ENCODE data around the gene NFX1.
"Not testable (repeated sequence)": the region's sequence is repeated elsewhere in the genome, so short reads cannot be mapped to it uniquely, and the experiment has no call there.

NFX1 gene

DNA sequence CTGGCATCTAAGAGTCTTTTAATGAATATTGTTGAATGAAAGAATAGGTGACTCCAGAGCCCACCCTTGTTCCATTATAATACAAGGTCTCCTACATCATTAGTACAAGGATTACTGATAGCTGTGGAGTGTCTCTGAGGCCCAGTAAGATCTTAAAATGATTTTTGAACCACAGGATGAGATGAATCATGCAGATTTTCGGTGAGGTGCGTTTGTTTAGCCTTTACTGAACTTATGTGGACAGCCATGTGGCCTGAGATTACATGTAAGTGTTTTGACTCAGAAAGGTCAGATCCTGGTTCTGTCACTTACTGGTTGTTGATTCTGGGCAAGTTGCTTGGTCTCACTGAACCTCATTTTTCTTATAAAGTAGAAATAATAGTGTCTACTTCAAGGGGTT lies 21.6 kb downstream of the NFX1 start:
- DNase-seq: no peak

GRCh38 chr9:33315371-33315770 lies 25.1 kb downstream of the NFX1 start:
- no peak for DNase-seq

DNA sequence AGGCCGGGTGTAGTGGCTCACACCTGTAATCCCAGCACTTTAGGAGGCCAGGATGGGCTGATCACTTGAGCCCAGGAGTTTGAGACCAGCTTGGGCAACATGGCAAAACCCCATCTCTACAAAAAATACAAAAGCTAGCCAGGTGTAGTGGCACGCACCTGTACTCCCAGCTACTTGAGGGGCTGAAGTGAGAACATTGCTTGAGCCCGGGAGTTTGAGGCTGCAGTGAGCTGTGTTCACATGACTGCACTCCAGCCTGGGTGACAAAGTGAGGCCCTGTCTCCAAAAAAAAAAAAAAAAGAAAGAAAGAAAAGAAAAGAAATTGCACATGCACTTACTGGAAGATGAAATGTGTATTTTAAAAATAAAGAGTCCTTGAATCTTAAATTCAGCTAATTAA lies 26.8 kb downstream of the NFX1 start:
- DNase-seq: not testable (repeated sequence)

DNA sequence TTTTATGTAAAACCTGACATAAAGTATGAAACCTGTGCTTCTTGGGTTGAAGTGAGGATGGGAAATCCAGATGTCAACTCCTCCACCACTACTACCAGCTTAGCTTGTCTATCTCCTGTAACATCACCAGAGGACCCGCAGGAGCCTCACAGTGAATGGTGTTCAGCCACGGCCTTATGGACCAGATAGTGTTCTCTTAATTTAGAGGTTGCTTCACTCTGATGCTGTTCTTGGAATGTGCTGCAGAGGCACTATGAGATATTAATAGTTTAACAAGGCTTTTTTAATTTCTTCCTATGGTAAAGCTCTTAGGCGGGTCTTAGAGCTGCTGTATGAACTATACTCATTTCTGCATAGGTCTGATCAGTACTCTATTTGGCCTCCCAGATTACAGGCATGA lies 27.9 kb downstream of the NFX1 start:
- DNase-seq: no peak

- no peak for DNase-seq
Measured at GRCh38 chr9:33318781-33319180, 28.5 kb downstream of the NFX1 start.

DNA sequence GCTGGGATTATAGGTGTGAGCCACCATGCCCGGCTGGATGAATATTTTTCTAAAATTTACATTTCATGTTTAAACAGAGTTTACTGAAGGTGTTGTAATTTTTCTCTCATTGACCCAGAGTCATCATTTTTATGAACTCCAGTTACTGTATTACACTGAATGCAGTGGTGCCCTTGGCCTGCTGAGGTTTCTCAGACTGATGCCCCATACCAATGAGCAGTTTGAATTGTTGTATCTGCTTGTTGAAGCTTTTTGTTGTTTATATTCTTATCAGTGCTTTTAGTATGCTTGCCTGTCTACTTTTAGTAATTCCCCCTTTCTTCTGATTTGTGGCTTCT lies 29.9 kb downstream of the NFX1 start:
- no peak for DNase-seq

DNA sequence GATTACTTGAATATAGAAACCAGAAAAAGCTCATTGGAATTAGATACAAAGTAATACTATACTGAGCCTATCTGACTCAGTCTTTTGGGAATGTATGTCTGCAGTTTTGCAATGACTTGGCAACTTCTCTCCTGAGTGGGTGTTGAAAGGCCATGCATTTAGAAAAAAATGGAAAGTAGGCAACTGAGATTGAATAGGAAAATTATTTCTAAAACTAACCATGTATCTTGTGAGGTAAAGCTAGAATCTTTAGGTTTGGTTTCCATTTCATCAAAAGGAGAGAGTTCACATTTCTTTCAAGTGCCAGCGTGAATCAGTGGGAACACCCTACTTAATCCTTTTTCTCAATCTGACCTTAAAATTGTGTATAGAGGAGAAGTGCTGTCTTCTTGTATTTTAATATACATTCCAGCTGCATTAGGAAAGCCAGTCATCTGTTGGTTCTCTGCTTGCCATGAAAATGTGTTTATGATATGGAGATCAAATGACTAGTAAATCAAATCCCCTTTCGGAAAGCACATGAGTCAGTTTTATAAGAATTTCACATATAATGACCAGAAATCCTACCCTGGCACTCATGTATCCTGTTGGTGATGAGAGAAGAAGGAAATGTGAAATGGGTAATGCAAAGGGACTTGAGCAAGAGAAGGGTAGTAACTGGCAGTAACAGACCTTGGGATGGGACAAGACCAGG lies 30.4 kb downstream of the NFX1 start:
- no peak for DNase-seq

DNA sequence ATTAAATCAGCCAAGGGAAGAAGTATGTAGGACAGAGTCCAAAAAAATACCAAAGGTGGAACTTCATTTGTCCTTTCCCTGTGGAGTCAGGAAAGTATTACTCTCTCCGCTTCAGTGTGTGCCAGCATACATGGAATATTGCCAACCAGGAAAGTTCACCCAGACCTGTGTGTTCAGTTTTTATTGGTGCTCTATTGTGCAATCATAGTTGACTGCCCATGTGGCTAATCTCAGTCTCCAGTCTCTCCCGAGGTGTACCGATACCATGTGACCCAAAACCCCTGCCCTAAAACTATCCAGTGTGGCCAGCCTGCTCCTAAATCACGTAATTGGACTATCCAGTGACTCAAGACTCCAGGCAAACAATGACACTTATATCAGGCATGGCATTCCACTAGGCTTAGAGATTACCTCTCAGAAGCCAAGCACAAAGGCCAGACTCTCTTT lies 38.8 kb downstream of the NFX1 start:
- DNase-seq: no peak

DNA sequence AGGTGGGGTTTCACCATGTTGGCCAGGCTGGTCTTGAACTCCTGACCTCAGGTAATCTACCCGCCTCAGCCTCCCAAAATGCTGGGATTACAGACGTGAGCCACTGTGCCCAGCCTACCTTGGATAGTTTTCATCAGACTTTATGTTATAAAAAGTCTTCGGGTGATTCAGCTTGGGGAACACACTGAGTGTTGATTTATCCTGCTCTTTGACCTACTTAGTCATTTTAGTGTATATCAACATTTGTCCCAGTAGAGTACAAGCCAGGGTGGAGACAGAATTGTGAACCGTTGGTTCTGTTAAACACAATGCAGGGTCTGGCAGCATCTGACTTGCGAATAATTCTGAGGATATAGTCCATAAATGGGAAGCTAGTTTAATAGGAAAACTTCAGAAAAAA lies 39.7 kb downstream of the NFX1 start:
- no peak for DNase-seq

DNA sequence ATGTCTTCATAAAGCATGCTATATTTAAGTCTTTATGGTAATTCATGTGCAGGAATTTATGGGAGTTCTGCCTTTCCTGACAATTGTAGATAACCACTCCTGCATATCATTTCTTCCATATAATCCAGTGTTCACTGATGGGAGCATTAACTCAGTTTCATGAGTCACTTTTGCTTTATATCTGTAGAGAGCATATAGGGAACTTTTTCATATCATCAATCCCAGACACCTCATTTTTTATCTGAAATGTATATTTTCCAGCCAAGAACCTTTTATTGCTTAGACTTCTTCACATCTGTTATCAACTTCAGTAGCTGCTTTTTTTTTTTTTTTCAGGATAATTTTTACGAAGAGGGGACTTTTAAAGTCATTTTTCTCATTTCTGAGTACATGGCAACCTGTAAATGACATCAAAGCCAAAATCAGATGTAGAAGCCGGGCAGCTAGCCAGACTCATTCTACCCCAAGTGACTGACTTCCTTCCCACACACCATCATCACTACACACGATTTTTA lies 41.1 kb downstream of the NFX1 start:
- no peak for DNase-seq

- DNase-seq: no peak
Measured at GRCh38 chr9:33332011-33332410, 41.7 kb downstream of the NFX1 start.

- not testable (repeated sequence) for DNase-seq
Measured at GRCh38 chr9:33332956-33333355, 42.6 kb downstream of the NFX1 start.

DNA sequence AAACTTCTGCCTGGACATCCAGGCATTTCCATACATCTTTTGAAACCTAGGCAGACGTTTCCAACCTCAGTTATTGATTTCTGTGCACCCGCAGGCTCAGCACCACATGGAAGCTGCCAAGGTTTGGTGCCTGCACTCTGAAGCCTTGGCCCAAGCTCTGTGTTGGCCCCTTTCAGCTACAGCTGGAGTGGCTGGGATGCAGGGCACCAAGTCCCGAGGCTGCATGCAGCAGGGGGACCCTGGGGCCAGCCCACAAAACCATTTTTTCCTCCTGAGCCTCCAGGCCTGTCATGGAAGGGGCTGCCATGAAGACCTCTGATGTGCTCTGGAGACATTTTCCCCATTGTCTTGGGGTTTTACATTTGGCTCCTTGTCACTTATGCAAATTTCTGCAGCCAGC lies 49.9 kb downstream of the NFX1 start:
- DNase-seq: no peak

DNA sequence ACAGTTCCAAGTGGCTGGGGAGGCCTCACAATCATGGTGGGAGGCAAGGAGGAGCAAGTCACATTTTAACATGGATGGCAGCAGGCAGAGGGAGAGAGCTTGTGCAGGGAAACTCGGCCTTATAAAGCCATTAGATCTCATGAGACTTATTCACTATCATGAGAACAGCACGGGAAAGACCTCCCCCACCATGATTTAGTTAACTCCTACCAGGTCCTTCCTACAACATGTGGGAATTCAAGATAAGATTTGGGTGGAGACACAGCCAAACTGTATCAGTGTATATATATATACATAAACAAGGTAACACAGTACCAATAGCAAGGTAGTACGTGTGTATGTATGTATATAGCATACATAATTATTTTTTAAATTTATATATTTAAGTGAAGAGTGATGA lies 50.9 kb downstream of the NFX1 start:
- no peak for DNase-seq

- DNase-seq: no peak
Measured at GRCh38 chr9:33344145-33344544, 53.8 kb downstream of the NFX1 start.

DNA sequence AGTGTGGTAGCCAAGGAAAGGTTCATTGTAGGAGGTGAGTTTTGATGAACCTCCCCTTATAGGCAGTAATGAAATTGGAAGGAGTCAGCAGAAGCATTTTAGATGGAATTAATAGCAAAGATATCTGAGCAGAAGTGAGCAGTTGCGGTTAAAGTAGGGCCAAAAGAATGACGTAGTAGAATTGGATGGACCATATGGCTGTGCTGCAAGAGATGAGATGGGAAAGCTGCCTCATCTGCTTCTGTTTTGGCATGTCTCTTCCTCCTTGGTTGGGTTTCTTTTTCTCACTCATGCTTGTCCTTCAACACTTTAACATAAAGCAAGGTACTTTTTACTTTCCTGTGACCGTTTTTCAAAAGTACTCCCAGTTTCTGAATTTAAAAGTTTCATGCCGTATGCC lies 56.2 kb downstream of the NFX1 start:
- DNase-seq: no peak

DNA sequence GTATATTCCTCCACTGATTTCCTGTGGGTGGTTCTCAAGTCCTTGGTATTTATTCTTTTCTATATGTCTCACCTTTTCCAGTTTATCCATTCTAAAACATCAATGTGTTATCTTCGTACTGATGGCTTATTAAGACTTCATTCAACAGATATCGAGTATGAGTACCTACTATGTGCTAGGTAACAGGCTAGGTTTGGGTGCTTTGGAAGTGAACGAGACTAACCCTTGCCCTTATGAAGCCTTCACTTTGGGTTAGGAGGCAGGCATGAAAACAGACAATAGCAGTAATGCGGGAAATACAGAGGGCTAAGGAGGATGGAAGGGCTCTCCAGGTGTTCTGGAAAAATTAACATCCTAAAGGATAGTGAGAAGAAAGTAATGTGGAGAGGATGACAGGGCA lies 58.7 kb downstream of the NFX1 start:
- DNase-seq: no peak

DNA sequence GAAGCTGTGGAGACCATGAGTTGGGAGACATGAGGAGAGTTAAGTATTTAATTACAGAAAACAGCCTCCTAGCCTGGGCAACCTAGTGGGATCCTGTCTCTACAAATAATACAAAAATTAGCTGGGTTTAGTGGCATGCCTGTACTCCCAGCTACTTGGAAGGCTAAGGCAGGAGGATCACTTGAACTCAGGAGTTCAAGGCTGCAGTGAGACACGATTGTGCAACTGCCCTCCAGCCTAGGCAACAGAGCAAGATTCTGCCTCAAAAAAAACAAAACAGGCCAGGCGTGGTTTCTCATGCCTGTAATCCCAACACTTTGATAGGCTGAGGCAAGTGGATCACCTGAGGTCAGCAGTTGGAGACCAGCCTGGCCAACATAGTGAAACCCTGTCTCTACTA lies 59.4 kb downstream of the NFX1 start:
- no peak for DNase-seq

DNA sequence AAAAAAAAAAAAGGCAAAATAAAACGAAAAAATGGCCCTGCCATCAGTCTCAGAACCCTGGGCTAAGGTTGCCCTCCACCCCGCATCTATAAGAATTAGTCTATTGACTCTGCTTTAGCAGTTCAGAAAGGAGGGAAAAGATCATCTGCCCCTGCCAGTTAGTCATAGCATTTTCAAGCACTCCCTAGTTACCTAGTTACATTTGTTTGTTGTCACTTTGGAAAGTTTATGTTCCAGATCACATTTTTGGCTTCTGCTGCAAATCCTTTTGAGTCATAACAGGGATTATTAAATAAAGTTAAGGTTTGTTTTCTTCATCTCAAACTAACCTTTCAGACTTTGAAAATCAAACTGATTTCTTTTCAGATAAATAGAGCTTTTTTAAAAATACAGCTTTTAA lies 60.0 kb downstream of the NFX1 start:
- no peak for DNase-seq

GRCh38 chr9:33351547-33351946 lies 61.2 kb downstream of the NFX1 start:
- DNase-seq: no peak

DNA sequence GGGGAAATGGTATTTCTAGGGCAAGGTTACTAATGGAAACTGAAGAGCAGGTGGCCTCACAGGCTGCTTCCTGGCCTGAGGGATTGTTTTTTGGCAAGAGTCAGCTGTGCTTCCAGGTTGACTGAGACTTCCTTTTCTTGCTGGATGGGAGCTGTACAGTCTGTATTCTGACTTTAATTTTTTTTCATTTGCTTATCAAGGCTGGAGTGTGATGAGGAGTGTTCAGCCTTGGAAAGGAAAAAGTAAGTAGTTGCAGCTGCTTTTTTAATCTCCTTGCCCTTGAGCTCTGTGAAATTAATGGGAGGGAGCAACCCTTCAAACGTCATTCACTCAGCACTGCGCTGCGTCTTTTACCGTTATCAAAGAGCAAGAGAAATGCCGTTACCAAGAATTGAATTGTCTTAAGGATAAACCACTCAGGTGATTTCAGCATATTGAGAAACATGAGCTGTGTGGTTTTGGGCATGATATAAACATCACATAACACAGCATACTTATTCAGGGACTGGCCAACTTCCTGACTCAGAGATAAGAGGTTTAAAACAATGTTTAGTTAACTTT lies 64.4 kb downstream of the NFX1 start:
- no peak for DNase-seq

- no peak for DNase-seq
Measured at GRCh38 chr9:33355933-33356332, 65.6 kb downstream of the NFX1 start.

DNA sequence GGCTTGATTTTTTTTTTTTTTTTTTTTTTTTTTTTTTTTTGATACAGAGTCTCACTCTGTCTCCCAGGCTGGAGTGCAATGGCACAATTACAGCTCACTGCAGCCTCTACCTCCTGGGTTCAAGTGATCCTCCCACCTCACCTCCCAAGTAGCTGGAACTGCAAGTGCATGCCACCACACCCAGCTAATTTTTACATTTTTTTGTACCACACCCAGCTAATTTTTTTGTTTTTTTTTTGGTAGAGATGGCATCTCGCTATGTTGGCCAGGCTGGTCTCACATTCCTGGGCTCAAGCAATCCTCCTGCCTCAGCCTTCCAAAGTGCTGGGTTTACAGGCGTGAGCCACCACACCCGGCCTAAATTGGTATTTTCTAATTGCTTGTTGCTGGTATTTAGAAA lies 68.3 kb downstream of the NFX1 start:
- not testable (repeated sequence) for DNase-seq

DNA sequence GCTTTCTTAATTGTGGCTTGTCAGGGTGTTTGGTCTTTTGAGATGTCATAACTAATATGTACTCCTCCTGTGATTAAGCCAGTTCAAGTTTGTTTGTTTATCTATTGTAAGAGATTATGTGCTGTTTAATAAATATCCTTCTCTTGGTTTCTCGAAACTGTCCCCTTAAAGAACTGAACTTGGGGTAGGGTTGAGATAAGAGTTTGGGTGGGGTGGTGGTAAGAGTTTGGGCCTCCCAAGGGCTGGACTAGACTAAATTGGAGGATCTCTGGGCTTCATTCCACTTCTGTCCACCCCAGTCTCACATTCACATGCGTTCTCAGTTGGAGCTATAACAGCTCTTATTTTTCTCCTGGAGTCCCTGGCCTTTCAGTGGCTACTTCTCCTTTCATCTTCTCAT lies 73.8 kb downstream of the NFX1 start:
- DNase-seq: no peak

DNA sequence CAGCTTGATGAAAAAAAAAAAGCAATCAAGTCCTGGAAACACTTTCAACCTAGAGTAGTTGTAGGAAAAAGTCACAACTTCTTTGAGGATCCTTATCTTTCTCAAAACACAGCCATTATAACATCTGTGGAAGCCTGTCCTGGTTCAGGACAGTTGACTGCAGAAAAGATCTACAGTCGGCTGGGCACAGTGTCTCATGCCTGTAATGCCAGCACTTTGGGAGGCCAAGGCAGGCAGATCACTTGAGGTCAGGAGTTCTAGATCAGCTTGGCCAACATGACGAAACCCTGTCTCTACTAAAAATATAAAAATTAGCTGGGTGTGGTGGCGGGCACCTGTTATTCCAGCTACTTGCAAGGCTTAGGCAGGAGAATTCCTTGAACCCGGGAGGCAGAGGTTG lies 74.5 kb downstream of the NFX1 start:
- not testable (repeated sequence) for DNase-seq
